COLO668 (cell line): ENCODE measurements around the gene SDSL.

Experiments used
- DNase-seq: peaks from one replicate; lab custom pipeline; 2025; ENCODE audit not compliant: unreplicated experiment; lab: John Stamatoyannopoulos, UW

Gene SDSL

GRCh38 chr12:113418213-113418879 is 3.8 kb upstream of the SDSL start:
- DNase-seq = no peak

- DNase-seq = no peak
Observed at GRCh38 chr12:113420996-113421595, 1.1 kb upstream of the SDSL start.

GRCh38 chr12:113422886-113423669 is 898 bp downstream of the SDSL start:
- no peak for DNase-seq

- DNase-seq = no peak
Observed at GRCh38 chr12:113424456-113424855, 2.3 kb downstream of the SDSL start.

GRCh38 chr12:113424915-113425823 is 3.0 kb downstream of the SDSL start:
- DNase-seq = peak; percentile 34

- no peak for DNase-seq
Observed at GRCh38 chr12:113425960-113426453, 3.8 kb downstream of the SDSL start.

GRCh38 chr12:113427882-113428281 is 5.7 kb downstream of the SDSL start:
- no peak for DNase-seq

GRCh38 chr12:113428482-113428881 is 6.3 kb downstream of the SDSL start:
- no peak for DNase-seq

- DNase-seq = no peak
Observed at GRCh38 chr12:113432986-113433385, 10.8 kb downstream of the SDSL start.

GRCh38 chr12:113435367-113435766 is 13.2 kb downstream of the SDSL start:
- no peak for DNase-seq

GRCh38 chr12:113436586-113436985 is 14.4 kb downstream of the SDSL start:
- no peak for DNase-seq

GRCh38 chr12:113436993-113437728 is 15.0 kb downstream of the SDSL start:
- DNase-seq = no peak

- DNase-seq = no peak
Observed at GRCh38 chr12:113437729-113438100, 15.5 kb downstream of the SDSL start.

- no peak for DNase-seq
Observed at GRCh38 chr12:113438523-113439300, 16.5 kb downstream of the SDSL start.

GRCh38 chr12:113439301-113439597 is 17.1 kb downstream of the SDSL start:
- no peak for DNase-seq

- peak; percentile 49 for DNase-seq
Observed at GRCh38 chr12:113439606-113440030, 17.4 kb downstream of the SDSL start.

- no peak for DNase-seq
Observed at GRCh38 chr12:113440336-113440735, 18.2 kb downstream of the SDSL start.

- DNase-seq = no peak
Observed at GRCh38 chr12:113440947-113441782, 19.0 kb downstream of the SDSL start.

GRCh38 chr12:113443030-113443539 is 20.9 kb downstream of the SDSL start:
- no peak for DNase-seq
